ENCODE results near the gene HEXIM1. TPM values are rescaled to one million over a fixed set of nuclear protein-coding genes. Genes with fewer than 3 reads are reported as not detected.

Gene HEXIM1
- total RNA-seq, 2 experiments from 2014 or later = 50.5 to 50.9 TPM

- H3K4me3 ChIP-seq (ENCODE audit: low read length) = no peak overlapping the region
- no peaks in the 10 kb centered on the region for H3K36me3 ChIP-seq (ENCODE audit: insufficient read depth, low read length)
- ChIA-PET POLR2A (interaction anchor here (1.6 kb wide), 1 partner anchor 53 kb away, joined by 7 read pairs; the partner anchor contains the start of gene HEXIM1), CTCF (interaction anchor here (1.4 to 2.7 kb wide), 2 partner anchors 49 to 66 kb away, joined by 3 to 21 read pairs; partner anchors contain the start of gene ACBD4)
- H3K27ac ChIP-seq (ENCODE audit: low read depth in 1 of 2, low read length in 2 of 2) = no peak overlapping the region
- Mint-ChIP-seq H3K36me3 (ENCODE audit: low read depth) (peaks cover 5% of the 10 kb centered on the region), H3K4me3 (no peak overlapping the region), H3K4me1 (ENCODE audit: low read depth) (peaks cover 3% of the 10 kb centered on the region), H3K9me3 (no peaks in the 10 kb centered on the region), H3K27ac (no peak overlapping the region), H3K27me3 (no peaks in the 10 kb centered on the region)
- DNase-seq = no peak
- TF ChIP-seq CTCF (IDR thresholded peaks at IDR 0.05) = no peak
- no peak for ATAC-seq (ENCODE audit: poor library complexity)
- H3K9me3 ChIP-seq (ENCODE audit: control insufficient read depth in 1 of 2, insufficient read depth in 1 of 2, low read length in 2 of 2) = no peaks in the 10 kb centered on the region
- H3K4me1 ChIP-seq (ENCODE audit: insufficient read depth, low read length) = peaks cover 8% of the 10 kb centered on the region
- no peaks in the 10 kb centered on the region for H3K27me3 ChIP-seq (ENCODE audit: control insufficient read depth in 1 of 2, insufficient read depth in 2 of 2, low read length in 2 of 2)
- intact Hi-C loops (cut with DNase I, micrococcal nuclease) = no loop called here
These were observed 53.2 kb downstream of the HEXIM1 start for GRCh38 chr17:45201457-45201856.

Small RNA genes lying within 50 kb of the gene (microRNA-seq; reads per million reads assigned to microRNA genes)
- not detected for gene MIR6784 (ENCODE audit: borderline microRNAs expressed, borderline replicate concordance)

Other genes with a start within 250 kb of the HEXIM1 start
- 100 to 1,000 TPM; 105 to 112 TPM for gene EFTUD2, start 249.0 kb upstream of the HEXIM1 start, total RNA-seq
- not detected for gene GFAP, start 233.0 kb upstream of the HEXIM1 start, total RNA-seq
- under 1 TPM; 0.05 to 0.08 TPM for gene KIF18B, start 200.7 kb upstream of the HEXIM1 start, total RNA-seq
- not detected for gene C1QL1, start 180.2 kb upstream of the HEXIM1 start, total RNA-seq
- gene DCAKD, start 96.8 kb upstream of the HEXIM1 start, total RNA-seq = 10 to 100 TPM; 11.6 to 12.2 TPM
- gene NMT1, start 87.2 kb upstream of the HEXIM1 start, total RNA-seq = 10 to 100 TPM; 61.1 to 62.2 TPM
- 1 to 10 TPM; 1.8 to 2.4 TPM for gene PLCD3, start 16.0 kb upstream of the HEXIM1 start, total RNA-seq
- 10 to 100 TPM; 24.8 to 26.3 TPM for gene ACBD4, start 12.8 kb upstream of the HEXIM1 start, total RNA-seq
- 1 to 10 TPM; 1.3 to 1.5 TPM for gene HEXIM2, start 13.4 kb downstream of the HEXIM1 start, total RNA-seq
- 100 to 1,000 TPM; 378 to 387 TPM for gene FMNL1, start 73.4 kb downstream of the HEXIM1 start, total RNA-seq
- under 1 TPM; 0.20 to 0.27 TPM for gene SPATA32, start 113.6 kb downstream of the HEXIM1 start, total RNA-seq
- 10 to 100 TPM; 41.4 to 46.5 TPM for gene MAP3K14, start 168.5 kb downstream of the HEXIM1 start, total RNA-seq

Data from CD4-positive, alpha-beta T cell (primary cell).